GM10266 (cell line): ENCODE measurements around the gene SNX4.
A peak's percentile ranks its signal among the peaks of the same experiment; 100 is the strongest.
"Not testable (repeated sequence)": the region's sequence is repeated elsewhere in the genome, so short reads cannot be mapped to it uniquely, and the experiment has no call there.

Source experiments
- DNase-seq: peaks from one replicate; pipeline ENCODE4 v3.0.0; 2012; ENCODE audit errors: extremely low spot score
- CTCF ChIP-seq: IDR thresholded peaks from 2 replicates; pipeline ENCODE4 v1.5.1; 2012; ENCODE audit warnings: mild to moderate bottlenecking, low read depth; ENCODE audit not compliant: control insufficient read depth, insufficient read depth; ENCODE audit errors: missing control alignments

The SNX4 gene

GRCh38 chr3:125519678-125520562 lies at the start of gene SNX4:
Gene SNX4, minus strand, starts transcription at chr3:125520202. Its CDS starts 30 bp downstream, at chr3:125520172.
- TF ChIP-seq CTCF = no peak
- peak; percentile 91 for DNase-seq

- DNase-seq = no peak
- TF ChIP-seq CTCF = no peak
Measured at GRCh38 chr3:125556314-125556713, 36.3 kb upstream of the SNX4 start.

- TF ChIP-seq CTCF = no peak
- DNase-seq = no peak
Measured at GRCh38 chr3:125552401-125552800, 32.4 kb upstream of the SNX4 start.

- DNase-seq = no peak
- no peak for TF ChIP-seq CTCF
Measured at GRCh38 chr3:125528920-125529319, 8.9 kb upstream of the SNX4 start.

- DNase-seq = no peak
- no peak for TF ChIP-seq CTCF
Measured at GRCh38 chr3:125525153-125525552, 5.2 kb upstream of the SNX4 start.

GRCh38 chr3:125520563-125520919 lies 539 bp upstream of the SNX4 start:
- not testable (repeated sequence) for DNase-seq

GRCh38 chr3:125515421-125515820 lies 4.6 kb downstream of the SNX4 start:
- no peak for TF ChIP-seq CTCF
- no peak for DNase-seq
